HG03135 (cell line): ENCODE measurements around the gene UNC119B.

ENCODE experiments used
- ATAC-seq: cut with Tn5 transposase; IDR thresholded peaks from one replicate; pipeline ENCODE4 v1.9.1; 2021; ENCODE audit warnings: mild to moderate bottlenecking, moderate library complexity; ENCODE audit not compliant: unreplicated experiment

The UNC119B gene

GRCh38 chr12:120738252-120739030 lies 28.2 kb downstream of the UNC119B start:
- ATAC-seq, result no peak

GRCh38 chr12:120739031-120739762 lies 28.9 kb downstream of the UNC119B start:
- no peak for ATAC-seq

GRCh38 chr12:120739821-120740613 lies 29.8 kb downstream of the UNC119B start:
- ATAC-seq, result no peak

GRCh38 chr12:120740871-120741270 lies 30.6 kb downstream of the UNC119B start:
- ATAC-seq, result no peak

- ATAC-seq, result no peak
Observed at GRCh38 chr12:120741476-120742421, 31.5 kb downstream of the UNC119B start.

- no peak for ATAC-seq
Observed at GRCh38 chr12:120744922-120745493, 34.8 kb downstream of the UNC119B start.

GRCh38 chr12:120748242-120748641 lies 38.0 kb downstream of the UNC119B start:
- ATAC-seq, result no peak

- ATAC-seq, result no peak
Observed at GRCh38 chr12:120749256-120749655, 39.0 kb downstream of the UNC119B start.

- ATAC-seq, result no peak
Observed at GRCh38 chr12:120750806-120751205, 40.5 kb downstream of the UNC119B start.

GRCh38 chr12:120751389-120751788 lies 41.1 kb downstream of the UNC119B start:
- ATAC-seq, result no peak

- ATAC-seq, result no peak
Observed at GRCh38 chr12:120754792-120755191, 44.5 kb downstream of the UNC119B start.

- ATAC-seq, result no peak
Observed at GRCh38 chr12:120755269-120755668, 45.0 kb downstream of the UNC119B start.

- no peak for ATAC-seq
Observed at GRCh38 chr12:120757226-120757742, 47.0 kb downstream of the UNC119B start.

- no peak for ATAC-seq
Observed at GRCh38 chr12:120757949-120758348, 47.7 kb downstream of the UNC119B start.

- no peak for ATAC-seq
Observed at GRCh38 chr12:120758798-120759590, 48.7 kb downstream of the UNC119B start.

GRCh38 chr12:120759591-120760348 lies 49.5 kb downstream of the UNC119B start:
- no peak for ATAC-seq

GRCh38 chr12:120760349-120761254 lies 50.3 kb downstream of the UNC119B start:
- no peak for ATAC-seq
